Measurements from ENCODE around the gene CFP.

- peak; percentile 32 for TF ChIP-seq POLR2A (IDR thresholded peaks at IDR 0.05; ENCODE audit: low read length)
- no peak for TF ChIP-seq CTCF (IDR thresholded peaks at IDR 0.05)
- TF ChIP-seq CHD4 (IDR thresholded peaks at IDR 0.05; ENCODE audit: borderline replicate concordance), result no peak
- no peak for TF ChIP-seq HDAC2 (IDR thresholded peaks at IDR 0.05)
- TF ChIP-seq MAFK (IDR thresholded peaks at IDR 0.05; ENCODE audit: partially characterized antibody), result no peak
- peak; percentile 36; the same call in 1 of the 2 replicates for TF ChIP-seq MAX (IDR thresholded peaks at IDR 0.05)
- no peak for TF ChIP-seq REST (IDR thresholded peaks at IDR 0.05)
- TF ChIP-seq RAD21 (conservative IDR thresholded peaks at IDR 0.05 in 1 of 2, IDR thresholded peaks at IDR 0.05 in 1 of 2), result no peak
- TF ChIP-seq EP300 (IDR thresholded peaks at IDR 0.05), result no peak
- no peak for TF ChIP-seq SMC3 (IDR thresholded peaks at IDR 0.05)
- TF ChIP-seq TP53 (CRISPR knock-in tag; IDR thresholded peaks at IDR 0.05), result no peak
- peak; percentile 54 for TF ChIP-seq PHF8 (IDR thresholded peaks at IDR 0.05; ENCODE audit: borderline replicate concordance, low read depth)
Observed at GRCh38 chrX:47650164-47651042, 20.7 kb upstream of the CFP start, which contains the start of gene ELK1.

Data from A549 (cell line).